ENCODE data around the gene GMDS.

- TF ChIP-seq POLR2A (IDR thresholded peaks at IDR 0.05) (no peak), CTCF (IDR thresholded peaks at IDR 0.05 in 4 of 5, conservative IDR thresholded peaks at IDR 0.05 in 1 of 5) (no peak)
Observed at GRCh38 chr6:1873781-1874180, 371.6 kb downstream of the GMDS start.

Data from gastrocnemius medialis (tissue), 4 donors.